Activated T-helper 1 cell treated with anti-CD3 and anti-CD28 coated beads, Interleukin-12 subunit alpha, Interleukin-12 subunit beta, Interleukin-2, Interleukin-4 antibody, amounts not matched to agents 30 ng/mL and 10 ng/mL and 1 ng/mL, durations not matched to agents 14 hours and 24 hours and 36 hours (primary cell): ENCODE measurements around the gene GTPBP2. TPM values are rescaled to one million over a fixed set of nuclear protein-coding genes. Genes with fewer than 3 reads are reported as not detected.

Experiments
- DNase-seq: peaks from one replicate; pipeline ENCODE4 v3.0.0; 2021; ENCODE audit warnings: low spot score
- H3K27ac Mint-ChIP-seq: one replicate; pipeline ENCODE4 v1.8.0; 2021; ENCODE audit warnings: mild to moderate bottlenecking, mixed read lengths
- H3K27me3 Mint-ChIP-seq: one replicate; pipeline ENCODE4 v1.8.0; 2022; ENCODE audit warnings: mild to moderate bottlenecking, moderate library complexity, mixed read lengths; ENCODE audit not compliant: insufficient read depth
- H3K36me3 Mint-ChIP-seq: one replicate; pipeline ENCODE4 v1.8.0; 2021; ENCODE audit warnings: low read depth, mixed read lengths
- H3K4me1 Mint-ChIP-seq: one replicate; pipeline ENCODE4 v1.8.0; 2021; ENCODE audit warnings: low read depth, mixed read lengths
- H3K4me3 Mint-ChIP-seq: one replicate; pipeline ENCODE4 v1.8.0; 2021; ENCODE audit warnings: mild to moderate bottlenecking, moderate library complexity, mixed read lengths
- H3K9me3 Mint-ChIP-seq: one replicate; pipeline ENCODE4 v1.8.0; 2021; ENCODE audit warnings: mixed read lengths
- intact Hi-C: fragments of 100-400 bp; cut with micrococcal nuclease; formaldehyde crosslinking; loops from one replicate; pipeline ENCODE4 v1.15.1; 2024
- total RNA-seq: library from RNA; stranded (reverse); gene quantifications from 2 replicates; pipeline ENCODE4 v1.2.3, GENCODE V29; 2022

The GTPBP2 gene
- total RNA-seq, 1 donor from 2014 or later: 73.0 TPM

- Mint-ChIP-seq H3K4me3 (peak overlapping the region; percentile 70), H3K36me3 (peaks cover 42% of the 10 kb centered on the region), H3K27ac (peak overlapping the region; percentile 73), H3K4me1 (peaks cover 42% of the 10 kb centered on the region), H3K27me3 (no peaks in the 10 kb centered on the region), H3K9me3 (no peaks in the 10 kb centered on the region)
- no peak for DNase-seq
- intact Hi-C loops: loop anchor here (2.0 to 5.0 kb wide), 3 partner anchors 18 to 620 kb away; partner anchors contain the start of genes ABCC10 and HSP90AB1
Observed at GRCh38 chr6:43627008-43627825, 1.8 kb downstream of the GTPBP2 start.

DNA sequence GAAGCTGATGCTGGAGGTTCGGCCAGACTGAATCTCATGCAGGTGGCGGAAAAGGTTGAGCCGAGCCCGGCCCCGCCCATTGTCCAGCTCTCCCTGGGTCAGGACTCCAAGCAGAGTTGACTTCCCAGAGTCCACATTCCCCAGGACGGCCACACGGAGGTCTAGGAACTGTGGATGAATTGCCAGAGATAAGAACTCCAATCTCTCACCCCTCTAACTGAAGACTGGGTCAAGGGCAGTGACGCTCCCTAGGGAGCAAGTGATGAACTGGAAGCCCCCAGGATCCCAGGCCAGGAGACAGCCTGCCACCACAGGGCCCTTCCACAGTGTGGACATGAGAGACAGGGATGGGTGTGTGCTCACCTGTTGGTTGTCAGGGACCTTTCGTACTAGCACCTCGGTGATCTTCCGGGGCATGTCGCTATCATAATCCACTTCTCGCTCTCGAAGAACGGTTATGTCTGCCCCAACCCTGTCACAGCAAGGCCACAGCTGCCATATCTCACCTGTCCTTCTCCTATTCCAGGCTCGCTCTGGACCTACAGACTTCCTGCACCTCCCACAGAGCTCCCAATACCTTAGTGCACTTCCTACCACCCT lies 3.6 kb downstream of the GTPBP2 start:
- no peaks in the 10 kb centered on the region for H3K9me3 Mint-ChIP-seq

GRCh38 chr6:43624786-43625288 lies 4.2 kb downstream of the GTPBP2 start:
- intact Hi-C loops: loop anchor here (5.0 kb wide), 2 partner anchors 198 to 622 kb away; partner anchors contain the start of genes ABCC10 and HSP90AB1
- Mint-ChIP-seq H3K27ac (no peak overlapping the region), H3K9me3 (no peaks in the 10 kb centered on the region), H3K4me1 (peaks cover 30% of the 10 kb centered on the region), H3K36me3 (peaks cover 55% of the 10 kb centered on the region), H3K4me3 (no peak overlapping the region), H3K27me3 (no peaks in the 10 kb centered on the region)
- no peak for DNase-seq

More for the DNA sequence above, 3.6 kb downstream of the GTPBP2 start:
- no peak overlapping the region for H3K4me3 Mint-ChIP-seq
- intact Hi-C loops: loop anchor here (5.0 kb wide), 2 partner anchors 198 to 622 kb away; partner anchors contain the start of genes ABCC10 and HSP90AB1
- H3K4me1 Mint-ChIP-seq: peaks cover 35% of the 10 kb centered on the region
- no peak overlapping the region for H3K27ac Mint-ChIP-seq
- peaks cover 53% of the 10 kb centered on the region for H3K36me3 Mint-ChIP-seq
- DNase-seq: no peak
- no peaks in the 10 kb centered on the region for H3K27me3 Mint-ChIP-seq

GRCh38 chr6:43623880-43624785 lies 4.9 kb downstream of the GTPBP2 start:
- Mint-ChIP-seq H3K36me3 (peaks cover 55% of the 10 kb centered on the region), H3K4me1 (peaks cover 29% of the 10 kb centered on the region), H3K27ac (peak overlapping the region; percentile 32), H3K9me3 (no peaks in the 10 kb centered on the region), H3K27me3 (no peaks in the 10 kb centered on the region), H3K4me3 (no peak overlapping the region)
- intact Hi-C loops: no loop called here
- DNase-seq: no peak

DNA sequence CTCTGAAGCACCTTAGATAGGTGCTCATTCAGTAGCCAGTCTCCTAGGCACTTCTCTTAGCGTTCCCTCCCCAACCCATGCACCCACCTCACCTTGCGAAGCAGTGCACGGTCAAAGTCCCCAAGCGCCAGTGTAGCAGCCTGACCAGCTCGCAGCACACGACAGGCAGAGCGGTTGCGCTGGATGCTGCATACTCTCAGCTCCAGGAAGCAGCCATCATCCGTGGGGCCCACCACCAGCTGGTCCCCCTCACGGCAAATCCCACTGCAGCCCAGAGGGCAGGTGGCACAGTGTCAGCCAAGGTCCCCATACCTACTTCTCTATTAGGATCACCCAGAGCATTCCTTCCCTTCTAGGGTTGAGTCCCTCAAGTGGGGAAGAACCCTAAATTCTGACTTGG lies 6.5 kb downstream of the GTPBP2 start:
- Mint-ChIP-seq H3K9me3 (no peaks in the 10 kb centered on the region), H3K27me3 (no peaks in the 10 kb centered on the region), H3K4me1 (peaks cover 20% of the 10 kb centered on the region), H3K27ac (no peak overlapping the region), H3K36me3 (peaks cover 50% of the 10 kb centered on the region), H3K4me3 (no peak overlapping the region)
- DNase-seq: no peak
- intact Hi-C loops: no loop called here

DNA sequence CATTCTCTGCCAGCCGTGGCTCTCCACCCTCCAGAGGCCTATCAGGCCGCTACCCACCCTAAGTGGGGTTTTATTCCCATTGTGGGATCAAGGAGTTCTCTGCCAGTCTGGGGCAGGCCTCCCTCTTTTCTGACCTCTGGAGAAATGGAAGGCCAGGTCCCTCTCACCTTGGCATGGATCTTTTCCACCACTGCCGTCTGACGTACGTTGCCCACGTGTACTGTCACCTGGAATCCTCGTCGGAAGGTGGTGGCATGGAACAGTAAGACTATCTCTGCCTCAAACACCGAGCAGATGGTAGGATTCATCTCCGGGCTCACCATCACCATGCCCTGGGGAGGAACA lies 7.3 kb downstream of the GTPBP2 start:
- peaks cover 47% of the 10 kb centered on the region for H3K36me3 Mint-ChIP-seq
- intact Hi-C loops: no loop called here
- H3K9me3 Mint-ChIP-seq: no peaks in the 10 kb centered on the region
- H3K4me3 Mint-ChIP-seq: no peak overlapping the region
- H3K27ac Mint-ChIP-seq: no peak overlapping the region
- no peaks in the 10 kb centered on the region for H3K27me3 Mint-ChIP-seq
- H3K4me1 Mint-ChIP-seq: peaks cover 13% of the 10 kb centered on the region
- no peak for DNase-seq

- Mint-ChIP-seq H3K4me1 (peaks cover 7% of the 10 kb centered on the region), H3K27ac (no peak overlapping the region), H3K27me3 (no peaks in the 10 kb centered on the region), H3K4me3 (no peak overlapping the region), H3K9me3 (no peaks in the 10 kb centered on the region), H3K36me3 (peaks cover 48% of the 10 kb centered on the region)
- no peak for DNase-seq
- intact Hi-C loops: no loop called here
Observed at GRCh38 chr6:43621078-43621835, 7.8 kb downstream of the GTPBP2 start.

GRCh38 chr6:43616725-43617472 lies 12.2 kb downstream of the GTPBP2 start:
- peaks cover 30% of the 10 kb centered on the region for H3K36me3 Mint-ChIP-seq
- no peak overlapping the region for H3K27ac Mint-ChIP-seq
- intact Hi-C loops: no loop called here
- no peaks in the 10 kb centered on the region for H3K9me3 Mint-ChIP-seq
- H3K27me3 Mint-ChIP-seq: no peaks in the 10 kb centered on the region
- no peak overlapping the region for H3K4me3 Mint-ChIP-seq
- DNase-seq: no peak
- H3K4me1 Mint-ChIP-seq: no peaks in the 10 kb centered on the region

GRCh38 chr6:43614396-43614730 lies 14.7 kb downstream of the GTPBP2 start:
- Mint-ChIP-seq H3K36me3 (peaks cover 28% of the 10 kb centered on the region), H3K4me1 (no peaks in the 10 kb centered on the region), H3K9me3 (no peaks in the 10 kb centered on the region), H3K27me3 (no peaks in the 10 kb centered on the region), H3K4me3 (no peak overlapping the region), H3K27ac (no peak overlapping the region)
- no peak for DNase-seq
- intact Hi-C loops: no loop called here

- intact Hi-C loops: no loop called here
- Mint-ChIP-seq H3K9me3 (no peaks in the 10 kb centered on the region), H3K4me1 (no peaks in the 10 kb centered on the region), H3K36me3 (peaks cover 29% of the 10 kb centered on the region), H3K4me3 (no peak overlapping the region), H3K27me3 (no peaks in the 10 kb centered on the region), H3K27ac (no peak overlapping the region)
- no peak for DNase-seq
Observed at GRCh38 chr6:43613721-43614395, 15.2 kb downstream of the GTPBP2 start.

DNA sequence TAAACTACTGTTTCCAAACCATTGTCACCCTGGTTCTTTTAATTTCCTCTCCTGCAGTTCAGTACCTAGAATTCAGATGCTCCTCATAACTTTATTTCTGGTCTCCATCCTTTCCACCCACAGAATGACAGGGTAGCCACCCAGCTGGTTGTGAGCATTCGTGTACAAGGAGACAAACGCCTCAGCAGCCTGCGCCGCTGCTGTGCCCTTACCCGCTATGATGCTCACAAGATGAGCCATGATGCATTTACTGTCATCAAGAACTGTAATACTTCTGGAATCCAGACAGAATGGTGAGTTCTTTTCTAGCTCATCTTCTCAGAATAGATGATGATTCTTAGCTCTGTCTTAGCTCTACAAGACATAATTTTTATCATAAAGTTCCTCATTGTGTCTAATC lies 18.6 kb downstream of the GTPBP2 start:
- H3K4me3 Mint-ChIP-seq: no peak overlapping the region
- no peaks in the 10 kb centered on the region for H3K9me3 Mint-ChIP-seq
- peaks cover 4% of the 10 kb centered on the region for H3K4me1 Mint-ChIP-seq
- H3K36me3 Mint-ChIP-seq: peaks cover 31% of the 10 kb centered on the region
- DNase-seq: no peak
- intact Hi-C loops: no loop called here
- H3K27ac Mint-ChIP-seq: peak overlapping the region; percentile 66
- no peaks in the 10 kb centered on the region for H3K27me3 Mint-ChIP-seq
